ENCODE results near the gene ARHGAP27.
A peak's percentile ranks its signal among the peaks of the same experiment; 100 is the strongest.

The ARHGAP27 gene

DNA sequence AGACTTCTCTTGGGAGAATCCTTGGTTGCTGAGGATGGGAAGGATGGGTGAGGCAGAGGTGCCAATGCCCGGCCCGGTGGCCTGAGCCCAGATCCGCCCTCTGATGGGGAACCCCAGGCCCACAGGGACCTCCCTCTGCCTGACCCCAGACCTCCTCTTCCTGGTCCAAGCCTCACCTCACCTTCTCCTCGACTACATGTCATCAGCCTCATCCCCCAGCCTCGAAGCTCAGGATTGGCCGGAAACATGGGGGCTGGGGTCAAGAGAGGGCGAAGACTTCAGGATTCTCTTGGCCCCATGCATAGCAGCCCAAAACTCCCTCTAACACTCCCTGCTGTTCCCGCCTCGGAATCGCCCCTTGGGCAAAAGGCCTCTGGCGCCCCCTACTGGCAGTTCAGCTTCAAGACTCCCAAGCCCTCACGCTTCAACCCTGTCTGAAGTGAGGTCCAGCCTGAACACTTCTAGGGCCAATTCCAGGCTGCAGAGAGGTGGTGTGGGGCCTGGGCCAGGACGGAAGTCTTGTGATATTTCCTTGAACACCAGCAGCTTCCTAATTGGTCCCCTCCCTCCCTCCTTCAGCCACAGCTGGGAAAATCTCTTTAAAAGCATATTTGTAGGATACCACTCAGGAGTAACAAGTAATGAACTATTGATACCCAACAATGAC lies 47.2 kb downstream of the ARHGAP27 start:
- DNase-seq: peak; percentile 6

DNA sequence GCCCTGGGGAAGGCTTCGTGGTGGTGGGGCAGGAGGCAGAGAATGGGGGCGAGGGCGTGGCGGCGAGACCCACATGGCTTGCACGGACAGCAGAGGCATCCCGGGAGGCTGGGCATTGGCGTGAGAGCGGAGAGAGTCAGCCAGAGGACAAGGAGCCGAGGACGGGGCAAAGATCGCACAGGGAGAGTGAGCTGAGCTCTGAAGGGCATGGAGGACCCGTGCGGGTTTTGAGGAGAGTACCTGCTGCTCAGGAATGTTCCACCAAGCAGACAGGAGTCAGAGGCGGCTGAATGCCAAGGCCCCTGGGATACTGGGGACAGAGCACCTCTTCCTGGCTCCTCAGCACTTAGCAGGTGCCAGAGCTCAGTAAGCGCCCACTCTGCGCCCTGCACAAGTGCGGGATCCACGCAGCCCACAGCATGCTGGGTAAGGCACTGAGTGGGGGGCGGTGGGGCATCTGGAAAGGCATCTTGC lies 47.8 kb downstream of the ARHGAP27 start:
- no peak for DNase-seq

DNA sequence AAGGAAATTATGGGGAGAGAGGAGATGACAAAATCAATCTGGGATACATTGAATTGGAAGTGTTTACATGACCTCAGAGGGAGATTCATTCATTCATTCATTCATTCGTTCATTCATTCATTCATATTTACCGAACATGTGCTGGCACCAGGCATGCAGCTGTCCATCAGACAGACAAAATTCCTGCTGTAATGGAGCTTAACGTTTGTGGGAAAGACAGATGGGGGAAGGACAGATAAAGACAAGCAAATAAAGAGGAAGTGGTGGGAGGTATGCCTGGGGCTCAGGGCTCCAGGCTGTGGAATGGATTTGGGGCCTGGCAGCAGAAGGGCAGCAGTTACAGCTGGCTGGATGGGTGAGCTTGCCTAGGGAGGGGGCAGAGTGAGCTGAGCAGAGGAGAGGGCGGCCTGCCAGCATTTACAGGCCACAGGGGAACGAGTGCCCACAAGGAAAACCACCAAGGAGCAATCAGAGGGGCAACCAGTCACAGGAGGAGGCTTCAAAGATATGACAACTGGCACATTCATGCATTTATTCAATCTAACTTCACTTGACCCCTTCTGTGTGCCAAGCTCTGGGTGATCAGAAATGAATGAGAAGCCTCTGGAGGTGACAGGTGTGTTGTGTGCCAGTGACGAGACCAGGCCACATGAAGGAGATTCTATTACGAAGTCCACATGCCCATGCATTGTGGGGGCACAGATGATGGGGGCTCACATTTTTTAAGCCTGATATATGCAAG lies 48.5 kb downstream of the ARHGAP27 start:
- DNase-seq: no peak

DNA sequence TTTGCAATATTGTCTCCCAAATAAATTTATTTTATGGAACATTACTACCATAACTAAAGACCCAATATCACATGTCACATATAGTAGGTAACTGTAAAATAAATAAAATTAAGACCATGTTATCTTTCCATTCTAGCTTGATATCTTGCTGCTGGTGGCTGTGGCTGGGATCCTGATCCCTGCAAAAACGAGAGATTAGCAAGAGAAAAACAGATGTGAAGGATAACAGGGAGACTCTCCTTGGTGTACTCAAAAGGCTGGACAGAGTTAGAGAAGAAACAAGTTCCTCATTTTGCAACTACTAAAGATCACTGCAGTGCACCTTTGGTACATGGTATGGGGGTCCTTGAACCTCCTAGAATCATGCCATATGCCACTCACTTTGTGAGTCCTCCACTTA lies 49.7 kb downstream of the ARHGAP27 start:
- no peak for DNase-seq

DNA sequence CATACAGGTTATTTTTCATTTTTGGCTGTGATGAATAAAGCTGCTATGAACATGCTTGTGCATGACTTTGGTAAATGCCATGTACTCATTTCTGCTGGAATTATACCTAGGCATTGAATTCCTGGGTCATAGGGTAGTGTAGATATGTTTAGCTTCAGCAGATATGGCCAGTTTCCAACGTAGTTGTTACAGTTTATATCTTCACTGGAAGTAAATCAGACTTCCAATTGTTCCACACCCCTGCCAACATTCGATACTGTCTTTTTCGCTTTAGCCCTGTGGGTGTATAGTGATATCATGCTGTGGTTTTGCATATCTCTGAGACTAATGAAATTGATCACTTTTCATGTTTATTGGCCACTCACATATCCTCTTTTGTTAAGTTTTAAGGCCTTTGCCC lies 50.4 kb downstream of the ARHGAP27 start:
- DNase-seq: no peak

DNA sequence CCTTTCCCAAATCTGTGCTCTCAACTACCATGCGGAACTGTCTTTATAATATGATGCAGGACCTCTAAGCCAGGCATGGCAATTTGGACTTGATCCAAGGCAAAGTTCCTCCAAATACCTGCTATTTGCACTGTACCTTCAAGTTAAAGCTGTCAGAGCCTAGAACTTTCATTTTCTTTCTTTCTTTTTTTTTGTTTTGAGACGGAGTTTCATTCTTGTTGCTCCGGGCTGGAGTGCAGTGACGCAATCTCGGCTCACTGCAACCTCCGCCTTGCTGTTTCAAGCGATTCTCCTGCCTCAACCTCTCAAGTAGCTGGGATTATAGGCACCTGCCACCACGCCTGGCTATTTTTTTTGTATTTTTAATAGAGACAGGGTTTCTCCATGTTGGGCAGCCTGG lies 51.7 kb downstream of the ARHGAP27 start:
- no peak for DNase-seq

DNA sequence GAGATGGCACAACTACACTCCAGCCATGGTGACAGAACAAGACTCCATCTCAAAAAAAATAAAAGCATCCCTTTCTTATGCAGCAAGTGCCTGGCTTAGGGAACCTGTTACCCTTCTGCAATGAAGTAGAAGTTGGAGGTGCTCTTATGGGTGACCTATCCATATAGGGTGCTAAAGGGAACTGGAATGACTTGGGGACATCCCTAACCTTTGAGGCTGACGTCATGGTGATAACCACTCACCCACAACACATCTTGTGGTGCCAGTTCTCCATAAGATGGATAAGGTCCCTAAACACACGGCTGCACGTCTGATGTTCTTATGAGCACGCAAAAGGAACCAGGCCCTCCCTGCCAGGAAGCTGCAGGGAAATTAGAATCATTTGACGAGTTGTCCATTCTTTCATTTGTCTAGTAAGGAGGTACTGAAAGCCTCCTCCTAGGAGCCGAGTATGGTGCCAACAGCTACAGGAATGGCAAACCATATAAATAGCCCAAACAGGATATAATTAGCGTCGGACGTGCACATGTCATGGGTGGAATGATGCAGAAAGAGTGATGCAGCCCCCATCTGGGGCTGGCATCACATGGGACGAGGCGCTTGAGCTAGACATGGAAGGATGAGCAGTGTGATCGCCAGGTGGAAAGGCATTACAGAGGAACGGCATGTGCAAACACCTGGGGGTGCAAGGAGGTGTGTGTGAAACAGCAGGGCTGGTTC lies 52.5 kb downstream of the ARHGAP27 start:
- no peak for DNase-seq

DNA sequence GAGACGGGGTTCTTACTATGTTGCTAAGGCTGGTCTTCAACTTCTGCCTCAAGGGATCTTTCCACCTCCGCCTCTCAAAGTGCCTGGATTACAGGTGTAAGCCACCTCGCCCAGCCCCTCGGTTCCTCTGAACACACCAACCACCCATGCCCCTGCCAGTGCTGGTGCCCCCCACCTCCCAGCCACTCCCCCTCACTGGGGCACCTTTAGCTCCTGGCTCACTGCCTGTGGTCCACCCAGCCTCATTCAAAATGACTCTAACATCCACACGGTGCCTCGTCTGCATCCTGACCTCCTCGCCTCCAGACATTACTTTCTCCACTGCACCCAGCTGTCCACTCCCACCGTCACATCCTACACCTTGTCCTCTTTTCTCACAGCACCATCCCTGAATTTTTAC lies 55.3 kb downstream of the ARHGAP27 start:
- no peak for DNase-seq

DNA sequence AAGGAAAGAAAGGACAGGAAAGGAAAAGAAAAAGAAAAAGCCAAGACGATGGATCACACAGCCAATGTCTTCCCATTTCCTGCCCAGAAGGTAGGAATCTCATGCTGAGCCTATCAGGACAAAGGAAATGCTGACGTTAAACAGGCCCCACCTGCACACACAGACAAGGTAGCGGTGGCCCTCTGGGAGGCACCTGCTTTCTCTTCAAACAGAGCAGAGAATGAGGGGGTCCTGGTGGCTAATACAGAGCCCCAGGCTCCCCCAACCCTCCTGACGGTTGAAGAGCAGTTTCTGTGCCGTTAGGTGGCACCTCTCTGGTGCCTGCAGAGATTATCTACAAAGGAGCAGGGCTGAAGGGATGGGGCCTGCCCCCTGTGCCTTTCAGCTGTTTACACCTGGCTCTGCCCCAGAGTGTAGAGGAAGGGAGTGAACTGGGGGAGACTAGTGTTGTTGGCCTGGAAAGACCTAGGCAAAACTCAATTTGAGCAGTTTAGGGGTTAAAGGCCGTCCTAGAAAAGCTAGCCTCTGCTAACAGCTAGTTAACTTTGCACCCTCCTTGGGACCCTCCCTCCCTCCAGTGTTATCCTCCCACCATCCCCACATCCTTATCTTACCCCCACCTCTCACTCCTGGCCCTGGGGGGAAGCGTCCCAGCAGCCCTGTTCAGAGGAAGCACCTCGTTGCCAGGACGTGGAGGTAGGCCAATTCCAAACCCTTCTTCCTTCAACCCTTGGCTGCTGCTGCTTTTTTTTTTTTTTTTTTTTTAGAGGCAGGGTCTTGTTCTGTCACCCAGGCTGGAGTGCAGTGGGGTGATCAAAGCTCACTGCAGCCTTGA lies 56.3 kb downstream of the ARHGAP27 start:
- no peak for DNase-seq

DNA sequence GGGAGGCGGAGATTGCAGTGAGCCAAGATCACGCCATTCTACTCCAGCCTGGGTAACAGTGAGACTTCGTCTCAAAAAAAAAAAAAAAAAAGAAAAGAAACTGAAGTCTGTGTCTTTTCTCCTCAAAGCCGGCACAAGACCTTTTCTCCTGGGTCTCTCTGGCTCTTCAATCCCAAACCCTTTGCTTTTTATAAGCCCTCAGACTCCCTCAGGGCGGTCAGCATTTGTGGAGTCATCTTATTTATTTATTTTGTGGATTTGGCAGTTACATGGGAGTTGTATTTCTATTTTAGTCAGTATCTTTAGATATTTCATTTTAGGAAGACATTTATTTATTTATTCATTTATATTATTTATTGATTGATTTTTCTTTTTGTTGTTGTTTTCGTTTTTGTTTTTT lies 58.2 kb downstream of the ARHGAP27 start:
- no peak for DNase-seq

DNA sequence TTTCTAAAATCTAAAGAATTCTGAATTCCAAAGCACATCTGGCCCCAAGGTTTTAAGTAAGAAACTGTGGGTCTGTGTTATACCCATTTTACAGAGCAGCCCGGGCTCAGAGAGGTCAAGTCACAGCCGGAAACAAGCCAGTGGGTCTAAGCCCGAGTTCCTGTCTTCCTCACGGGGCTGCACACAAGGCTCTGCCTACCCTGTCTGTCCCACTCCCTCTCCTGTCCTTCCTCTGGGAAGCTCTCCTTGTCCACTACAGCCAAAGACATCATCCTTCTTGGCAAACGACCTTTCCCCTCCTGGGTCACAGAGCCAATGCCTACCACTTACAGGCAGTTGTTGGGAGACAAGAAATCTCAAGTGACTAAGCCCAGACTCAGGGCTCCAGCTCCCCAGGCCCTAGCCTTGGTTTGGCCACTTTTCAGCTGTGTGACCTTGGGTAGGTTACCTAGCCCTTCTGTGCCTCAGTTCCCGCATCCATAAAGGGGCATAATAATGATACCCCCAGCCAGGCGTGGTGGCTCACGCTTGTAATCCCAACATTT lies 60.3 kb downstream of the ARHGAP27 start:
- DNase-seq: no peak

DNA sequence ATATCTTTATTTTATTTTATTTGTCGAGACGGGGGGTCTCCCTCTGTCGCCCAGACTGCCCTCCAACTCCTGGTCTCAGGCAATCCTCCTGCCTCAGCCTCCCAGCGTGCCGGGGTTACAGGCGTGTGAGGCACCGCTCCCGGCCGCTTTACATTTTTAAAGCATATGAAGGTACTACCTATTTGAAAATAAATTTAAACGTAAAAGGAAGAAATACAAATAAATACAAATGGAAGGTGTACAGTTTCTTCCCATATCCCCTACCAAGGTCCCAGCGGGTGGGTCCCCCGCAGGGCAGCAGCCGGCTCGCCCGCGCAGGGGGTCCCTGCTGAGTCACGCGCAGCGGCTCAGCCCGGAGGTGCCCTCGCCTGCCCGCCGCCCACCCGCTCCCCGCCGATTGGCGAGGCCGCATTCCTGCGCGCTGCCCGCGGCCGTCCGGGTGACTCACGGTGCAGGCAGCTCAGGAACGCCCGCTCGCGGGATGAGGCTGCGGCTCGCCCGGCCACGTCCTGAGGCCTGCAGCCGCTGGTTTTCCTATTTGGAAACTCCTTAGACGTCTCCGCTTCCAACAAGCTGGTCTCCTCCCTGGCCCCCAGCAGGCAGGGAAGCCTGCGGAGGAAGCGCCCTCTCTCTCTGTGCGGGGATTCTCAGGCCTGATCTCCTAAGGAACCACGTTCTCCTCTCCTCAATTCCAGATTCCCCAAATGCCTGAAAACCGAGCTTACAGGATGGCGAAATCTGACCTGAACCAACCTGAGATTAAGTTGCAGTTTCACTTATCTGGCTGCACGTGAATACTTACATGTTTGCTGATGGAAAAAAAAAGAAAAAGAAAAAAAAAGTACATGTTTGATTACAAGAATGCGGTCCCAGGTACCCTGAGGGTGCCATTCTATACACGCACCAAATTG lies 61.0 kb downstream of the ARHGAP27 start:
- no peak for DNase-seq

DNA sequence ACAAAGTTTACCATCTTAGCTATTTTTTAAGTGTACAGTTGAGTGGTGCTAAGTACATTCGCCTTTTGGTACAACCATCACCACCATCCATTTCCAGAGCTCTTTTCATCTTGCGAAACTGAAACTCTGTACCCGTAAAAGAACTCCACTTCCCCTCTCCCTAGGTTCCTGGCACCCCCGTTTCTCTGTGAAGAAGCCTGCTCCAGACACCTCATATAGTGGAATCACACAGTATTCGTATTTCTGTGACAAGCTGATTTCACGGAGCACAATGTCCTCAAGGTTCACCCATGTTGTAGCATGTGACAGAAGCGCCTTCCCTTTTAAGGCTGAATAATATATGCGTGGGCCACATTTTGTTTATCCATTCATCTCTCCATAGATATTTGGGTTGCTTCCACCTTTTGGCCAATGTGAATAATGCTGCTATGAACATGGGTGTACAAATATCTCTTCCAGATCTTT lies 61.7 kb downstream of the ARHGAP27 start:
- DNase-seq: no peak

DNA sequence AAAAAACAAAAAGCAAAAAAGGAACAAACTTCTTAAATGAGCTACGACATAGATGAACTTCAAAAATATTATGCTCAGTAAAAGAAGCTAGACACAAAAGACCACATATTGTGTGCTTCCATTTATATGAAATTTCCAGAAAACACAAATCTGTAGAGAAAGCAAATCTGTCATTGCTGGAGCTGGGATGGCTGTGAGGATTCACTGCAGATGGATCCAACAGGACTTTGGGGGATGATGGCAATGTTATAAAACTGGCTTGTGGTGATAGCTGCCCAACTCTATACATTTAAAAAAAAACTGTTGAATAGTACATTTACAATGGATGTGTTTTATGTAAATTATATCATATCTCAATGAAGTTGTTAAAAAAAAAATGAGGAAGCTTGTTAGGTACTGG lies 63.2 kb downstream of the ARHGAP27 start:
- DNase-seq: no peak

DNA sequence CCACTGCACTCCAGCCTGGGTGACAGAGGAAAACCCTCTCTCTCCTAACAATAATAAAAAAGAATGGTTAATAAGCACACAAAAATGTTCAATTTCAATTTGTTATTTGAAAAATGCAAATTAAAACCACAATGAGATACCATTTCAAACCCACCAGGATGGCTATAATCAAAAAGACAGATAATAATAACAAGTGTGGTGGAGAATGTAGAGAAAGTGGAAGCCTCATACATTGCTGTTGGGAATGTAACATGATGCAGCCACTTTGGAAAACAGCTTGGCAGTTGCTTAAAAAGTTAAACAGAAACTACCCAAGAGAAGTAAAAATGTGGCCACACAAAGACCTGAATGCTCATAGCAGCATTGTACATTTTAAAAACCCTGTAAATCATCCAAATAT lies 64.0 kb downstream of the ARHGAP27 start:
- no peak for DNase-seq

DNA sequence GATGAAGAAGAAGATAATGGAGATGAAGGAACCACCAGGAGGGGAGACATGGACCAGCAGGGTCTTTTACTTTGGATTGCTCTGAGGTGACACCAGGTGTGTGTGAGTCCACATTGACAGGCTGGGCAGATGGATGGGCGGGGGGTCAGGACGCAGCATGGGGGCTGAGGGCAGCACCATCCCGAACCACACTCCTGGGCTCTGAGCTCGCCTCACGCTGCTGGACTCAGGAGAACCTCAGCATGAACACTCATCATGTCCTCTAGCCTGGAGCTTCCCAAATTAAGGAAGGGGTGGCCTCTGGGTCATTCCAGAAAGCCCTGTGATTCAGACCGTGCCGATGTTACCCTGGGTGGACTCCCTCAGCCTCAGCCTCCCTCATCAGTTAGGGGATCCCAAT lies 65.5 kb downstream of the ARHGAP27 start:
- DNase-seq: no peak

DNA sequence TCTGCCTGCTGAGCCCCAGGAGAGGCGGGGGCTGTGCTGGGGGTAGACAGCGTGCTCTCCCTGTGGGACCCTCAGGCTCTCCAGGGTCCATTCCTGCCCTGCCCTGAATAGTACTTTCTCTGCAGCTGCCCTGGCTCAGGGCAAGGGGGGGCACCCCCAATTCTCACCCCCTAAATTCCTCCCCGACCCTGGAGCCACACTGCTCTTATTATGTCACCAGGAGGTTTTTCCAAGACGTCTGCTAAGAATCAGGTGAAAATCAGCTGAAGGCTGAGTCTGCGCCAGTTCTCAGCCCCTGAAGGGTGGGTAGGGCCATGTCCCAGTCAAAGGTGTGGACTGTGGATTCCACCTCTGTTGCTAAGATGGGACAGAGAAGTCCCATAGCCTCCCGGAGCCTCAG lies 66.0 kb downstream of the ARHGAP27 start:
- DNase-seq: no peak

DNA sequence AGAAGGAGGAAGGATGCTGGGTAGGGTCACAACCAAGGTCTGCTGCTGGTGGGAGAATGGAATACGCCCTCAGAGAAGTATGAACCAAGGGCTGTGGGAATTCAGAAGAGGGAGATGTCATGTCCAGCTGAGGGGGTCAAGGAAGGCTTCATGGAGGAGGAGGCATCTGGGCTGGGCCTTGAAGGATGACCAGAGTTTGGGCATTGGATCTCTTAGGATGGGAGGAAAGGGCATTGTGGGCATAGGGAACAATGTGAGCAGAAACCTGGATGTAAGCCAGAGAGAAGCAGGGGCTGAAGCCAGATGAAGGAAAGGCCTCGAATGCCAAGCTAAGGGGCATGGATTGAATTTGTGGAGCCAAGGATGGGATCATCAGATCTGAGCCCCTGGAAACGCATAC lies 66.6 kb downstream of the ARHGAP27 start:
- DNase-seq: no peak

DNA sequence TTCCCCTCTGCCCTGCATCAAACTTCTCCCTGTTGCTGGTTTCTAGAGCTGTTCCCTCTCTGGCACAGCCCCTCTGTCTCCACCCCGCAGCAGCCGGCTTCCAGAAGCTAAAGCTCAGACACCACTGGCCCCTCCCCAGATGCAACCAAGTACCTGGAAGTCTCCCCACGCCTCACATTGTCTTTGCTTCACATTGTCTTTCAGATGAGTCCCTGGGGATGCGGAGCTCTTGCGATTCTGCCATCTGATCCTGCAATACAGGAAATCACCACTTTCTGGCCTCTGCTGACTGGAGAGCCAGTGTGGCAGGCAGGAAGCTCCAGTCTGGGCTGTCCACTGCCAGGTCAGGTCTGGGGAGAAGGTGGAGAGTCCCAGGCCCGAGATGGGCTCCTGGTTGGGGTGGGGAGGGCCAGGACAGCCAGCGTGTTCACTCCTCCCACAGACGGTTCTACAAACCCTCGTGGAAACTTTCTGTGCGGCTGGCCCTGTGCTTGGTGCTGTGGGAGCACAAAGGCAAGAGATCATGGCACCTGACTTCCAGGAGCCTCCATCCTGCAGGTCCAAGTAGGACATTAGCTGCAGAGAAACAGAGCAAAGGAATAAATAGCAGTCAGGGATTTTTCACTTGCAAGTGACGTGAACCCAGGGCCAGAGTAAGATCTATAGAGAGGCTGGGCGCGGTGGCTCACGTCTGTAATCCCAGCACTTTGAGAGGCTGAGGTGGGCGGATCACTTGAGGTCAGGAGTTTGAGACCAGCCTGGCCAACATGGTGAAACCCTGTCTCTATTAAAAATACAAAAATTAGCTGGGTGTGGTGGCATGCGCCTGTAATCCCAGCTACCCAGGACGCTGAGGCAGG lies 67.9 kb downstream of the ARHGAP27 start:
- DNase-seq: no peak

DNA sequence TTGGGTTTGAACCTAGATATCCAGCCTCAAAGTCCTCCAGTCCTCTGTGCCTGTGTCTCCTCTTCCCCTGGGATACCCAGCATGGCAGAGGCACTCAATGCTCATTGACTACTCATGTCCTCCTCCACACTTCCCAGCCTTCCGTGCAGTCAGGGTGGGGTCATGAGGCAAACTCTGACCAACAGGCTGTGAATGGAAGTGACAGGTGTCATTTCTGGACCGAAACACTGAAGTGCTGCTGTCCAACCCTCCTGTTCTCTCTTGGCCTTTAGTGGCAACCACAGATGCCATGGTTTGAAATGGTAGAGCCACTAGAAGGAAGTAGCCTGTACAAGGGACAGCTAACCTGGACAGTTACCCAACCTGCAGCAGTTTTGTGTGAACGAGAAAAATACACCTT lies 69.2 kb downstream of the ARHGAP27 start:
- DNase-seq: no peak

DNA sequence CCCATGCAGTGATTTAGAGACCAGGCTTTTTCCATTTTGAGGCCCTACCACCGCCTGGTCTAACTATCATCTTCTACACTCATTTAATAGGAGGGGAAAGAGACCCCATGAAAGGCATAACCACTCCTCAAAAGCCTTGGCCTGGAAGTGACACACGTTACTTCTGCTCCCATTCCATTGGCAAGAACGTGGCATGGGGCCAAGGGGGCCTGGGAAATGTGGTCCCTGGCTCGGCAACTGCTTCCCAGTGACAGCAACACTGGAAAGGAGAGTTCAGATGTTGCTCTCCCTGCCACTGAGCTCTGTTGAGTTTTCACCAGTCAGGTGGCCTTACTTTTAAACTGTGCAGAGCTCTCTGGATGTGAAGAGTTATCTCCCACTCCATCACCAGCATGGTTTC lies 70.7 kb downstream of the ARHGAP27 start:
- no peak for DNase-seq
